GM12875 (cell line): ENCODE data around the gene KCNT1.

Source experiments
- H3K4me3 ChIP-seq: one replicate; pipeline ENCODE4 v1.5.1; 2011; ENCODE audit warnings: low read depth, low read length, control low read depth
- CTCF ChIP-seq: IDR thresholded peaks from 2 replicates; pipeline ENCODE4 v1.5.1; 2011; ENCODE audit warnings: low read depth, mild to moderate bottlenecking, control low read depth, inconsistent platforms, low read length, moderate library complexity, borderline replicate concordance; ENCODE audit not compliant: insufficient read depth

KCNT1 gene

GRCh38 chr9:135719472-135719871 lies 17.5 kb downstream of the KCNT1 start:
- H3K4me3 ChIP-seq, result no peak overlapping the region
- TF ChIP-seq CTCF, result no peak

GRCh38 chr9:135722365-135722764 lies 20.4 kb downstream of the KCNT1 start:
- no peak for TF ChIP-seq CTCF
- H3K4me3 ChIP-seq, result no peak overlapping the region

GRCh38 chr9:135724186-135724787 lies 22.3 kb downstream of the KCNT1 start:
- H3K4me3 ChIP-seq, result no peak overlapping the region
- no peak for TF ChIP-seq CTCF

- H3K4me3 ChIP-seq, result no peak overlapping the region
- TF ChIP-seq CTCF, result 0 out of 2 replicates have a peak, but pooled peaks have one; percentile 3
Observed at GRCh38 chr9:135726138-135726853, 24.3 kb downstream of the KCNT1 start.

GRCh38 chr9:135727257-135727875 lies 25.4 kb downstream of the KCNT1 start:
- no peak overlapping the region for H3K4me3 ChIP-seq
- no peak for TF ChIP-seq CTCF

GRCh38 chr9:135728436-135729110 lies 26.6 kb downstream of the KCNT1 start:
- TF ChIP-seq CTCF, result no peak
- H3K4me3 ChIP-seq, result no peak overlapping the region
